Osteoblast (primary cell): ENCODE data around the gene CCNT2. TPM values are rescaled to one million over a fixed set of nuclear protein-coding genes. Genes with fewer than 3 reads are reported as not detected.

Experiments used
- DNase-seq: peaks from one replicate; pipeline ENCODE4 v3.0.0; 2011; ENCODE audit warnings: low spot score, mixed read lengths; ENCODE audit not compliant: insufficient read length; ENCODE audit errors: missing footprints
- H2AFZ ChIP-seq: 2 replicates; pipeline ENCODE4 v1.6.0; 2011; ENCODE audit warnings: mild to moderate bottlenecking, low read length
- H3K27ac ChIP-seq: 2 replicates; pipeline ENCODE4 v1.5.1; 2011; ENCODE audit warnings: mild to moderate bottlenecking, low read depth, low read length, moderate library complexity
- H3K27me3 ChIP-seq: 2 replicates; pipeline ENCODE4 v1.6.0; 2012; ENCODE audit warnings: mild to moderate bottlenecking, control low read depth, inconsistent platforms, low read length, moderate library complexity; ENCODE audit not compliant: insufficient read depth
- H3K36me3 ChIP-seq: 2 replicates; pipeline ENCODE4 v1.5.1; 2011; ENCODE audit warnings: mild to moderate bottlenecking, low read length, control low read depth, moderate library complexity; ENCODE audit not compliant: insufficient read depth
- H3K4me1 ChIP-seq: 2 replicates; pipeline ENCODE4 v1.5.1; 2011; ENCODE audit warnings: mild to moderate bottlenecking, low read length, control low read depth, moderate library complexity; ENCODE audit not compliant: insufficient read depth
- H3K4me2 ChIP-seq: 2 replicates; pipeline ENCODE4 v1.6.0; 2011; ENCODE audit warnings: mild to moderate bottlenecking, low read length; ENCODE audit not compliant: insufficient read depth
- H3K4me3 ChIP-seq: fragments of 200-600 bp; sonication (generic); 3 replicates; pipeline ENCODE4 v1.5.1; 2012; ENCODE audit warnings: mild to moderate bottlenecking, low read length, inconsistent platforms; ENCODE audit not compliant: insufficient read depth
- H3K79me2 ChIP-seq: 2 replicates; pipeline ENCODE4 v1.6.0; 2012; ENCODE audit warnings: mild to moderate bottlenecking, low read length, control low read depth, inconsistent platforms; ENCODE audit not compliant: insufficient read depth
- H3K9me3 ChIP-seq: 2 replicates; pipeline ENCODE4 v1.5.1; 2011; ENCODE audit warnings: low read depth, low read length, control low read depth
- H4K20me1 ChIP-seq: 2 replicates; pipeline ENCODE4 v1.6.0; 2012; ENCODE audit warnings: mild to moderate bottlenecking, low read length, control low read depth; ENCODE audit not compliant: insufficient read depth
- CTCF ChIP-seq: IDR thresholded peaks from 2 replicates; pipeline ENCODE4 v1.5.1; 2011; ENCODE audit warnings: mild to moderate bottlenecking, low read depth, low read length, moderate library complexity; ENCODE audit errors: extremely low read depth
- total RNA-seq: library from RNA; depleted of rRNA; stranded (reverse); fragments of >200 nt; gene quantifications from 2 replicates; pipeline ENCODE4 v1.2.3, GENCODE V29; 2012

CCNT2 gene
- total RNA-seq, 1 donor, result 26.8 TPM

- Histone ChIP-seq H3K4me3 (no peak overlapping the region), H3K4me2 (no peak overlapping the region), H3K36me3 (no peaks in the 10 kb centered on the region), H4K20me1 (no peaks in the 10 kb centered on the region), H3K27me3 (peaks cover 30% of the 10 kb centered on the region), H3K27ac (no peak overlapping the region), H3K9me3 (no peaks in the 10 kb centered on the region), H2AFZ (no peak overlapping the region), H3K79me2 (no peaks in the 10 kb centered on the region), H3K4me1 (no peaks in the 10 kb centered on the region)
- peak; percentile 52 for TF ChIP-seq CTCF
- DNase-seq, result no peak
Observed at GRCh38 chr2:134988994-134989605, 70.5 kb downstream of the CCNT2 start.

GRCh38 chr2:134999521-134999920 lies 80.9 kb downstream of the CCNT2 start:
- Histone ChIP-seq H3K4me2 (no peak overlapping the region), H2AFZ (no peak overlapping the region), H3K9me3 (no peaks in the 10 kb centered on the region), H3K27ac (no peak overlapping the region), H3K36me3 (no peaks in the 10 kb centered on the region), H4K20me1 (no peaks in the 10 kb centered on the region), H3K4me3 (no peak overlapping the region), H3K4me1 (peaks cover 1% of the 10 kb centered on the region), H3K27me3 (peaks cover 11% of the 10 kb centered on the region), H3K79me2 (no peaks in the 10 kb centered on the region)
- no peak for TF ChIP-seq CTCF
- no peak for DNase-seq

GRCh38 chr2:135002836-135003235 lies 84.2 kb downstream of the CCNT2 start:
- Histone ChIP-seq H3K36me3 (no peaks in the 10 kb centered on the region), H2AFZ (no peak overlapping the region), H3K27ac (no peak overlapping the region), H3K4me3 (no peak overlapping the region), H4K20me1 (no peaks in the 10 kb centered on the region), H3K27me3 (peaks cover 19% of the 10 kb centered on the region), H3K4me1 (peaks cover 4% of the 10 kb centered on the region), H3K79me2 (no peaks in the 10 kb centered on the region), H3K9me3 (no peaks in the 10 kb centered on the region), H3K4me2 (no peak overlapping the region)
- DNase-seq, result no peak
- TF ChIP-seq CTCF, result no peak

GRCh38 chr2:135004005-135004746 lies 85.6 kb downstream of the CCNT2 start:
- Histone ChIP-seq H2AFZ (peak overlapping the region; percentile 35), H3K4me3 (no peak overlapping the region)
- DNase-seq, result peak; percentile 91

More at GRCh38 chr2:135004005-135004746, 85.6 kb downstream of the CCNT2 start:
- Histone ChIP-seq H3K79me2 (no peaks in the 10 kb centered on the region), H3K4me1 (peaks cover 4% of the 10 kb centered on the region), H4K20me1 (no peaks in the 10 kb centered on the region), H3K9me3 (no peaks in the 10 kb centered on the region), H3K27ac (no peak overlapping the region), H3K27me3 (peaks cover 15% of the 10 kb centered on the region), H3K4me2 (peak overlapping the region; percentile 5), H3K36me3 (no peaks in the 10 kb centered on the region)
- TF ChIP-seq CTCF, result peak; percentile 98
